NOMO-1 (cell line): Measurements from ENCODE around the gene PTGR3.
"Not testable (repeated sequence)": the region's sequence is repeated elsewhere in the genome, so short reads cannot be mapped to it uniquely, and the experiment has no call there.

Experiments
- DNase-seq, 2 experiments: peaks; one replicate each; lab custom pipeline; 2025; ENCODE audit not compliant: unreplicated experiment in 2 of 2; lab: John Stamatoyannopoulos, UW

Gene PTGR3

GRCh38 chr18:75204269-75204731 is 4.6 kb downstream of the PTGR3 start:
- DNase-seq: no peak

GRCh38 chr18:75203416-75204268 is 5.3 kb downstream of the PTGR3 start:
- no peak for DNase-seq

GRCh38 chr18:75202696-75203365 is 6.1 kb downstream of the PTGR3 start:
- no peak for DNase-seq

GRCh38 chr18:75201282-75202270 is 7.4 kb downstream of the PTGR3 start:
- DNase-seq: no peak

- DNase-seq: no peak
These were observed 8.2 kb downstream of the PTGR3 start for GRCh38 chr18:75200605-75201280.

- DNase-seq: no peak
These were observed 8.9 kb downstream of the PTGR3 start for GRCh38 chr18:75200071-75200470.

GRCh38 chr18:75199327-75199726 is 9.6 kb downstream of the PTGR3 start:
- DNase-seq: no peak

GRCh38 chr18:75198036-75198435 is 10.9 kb downstream of the PTGR3 start:
- no peak for DNase-seq

GRCh38 chr18:75192899-75193298 is 16.0 kb downstream of the PTGR3 start:
- DNase-seq: no peak

GRCh38 chr18:75189696-75190095 is 19.2 kb downstream of the PTGR3 start:
- DNase-seq: no peak

- DNase-seq: not testable (repeated sequence)
These were observed 21.2 kb downstream of the PTGR3 start for GRCh38 chr18:75187702-75188101.

GRCh38 chr18:75185460-75185859 is 23.5 kb downstream of the PTGR3 start:
- no peak for DNase-seq

- DNase-seq: no peak
These were observed 24.9 kb downstream of the PTGR3 start for GRCh38 chr18:75183973-75184493.

- no peak for DNase-seq
These were observed 25.4 kb downstream of the PTGR3 start for GRCh38 chr18:75183524-75183923.

- peak in 1 of 2 experiments; percentile 29 for DNase-seq
These were observed 28.9 kb downstream of the PTGR3 start for GRCh38 chr18:75179819-75180600.

- no peak for DNase-seq
These were observed 30.6 kb downstream of the PTGR3 start for GRCh38 chr18:75178376-75178775.

- DNase-seq: no peak
These were observed 32.1 kb downstream of the PTGR3 start for GRCh38 chr18:75176849-75177248.

- DNase-seq: peak in 1 of 2 experiments; percentile 2
These were observed 35.2 kb downstream of the PTGR3 start for GRCh38 chr18:75173738-75174137.

GRCh38 chr18:75173125-75173432 is 35.9 kb downstream of the PTGR3 start:
- DNase-seq: peak; percentile 62 to 86
